AG04450 (cell line): ENCODE results near the gene LRRC51. TPM values are rescaled to one million over a fixed set of nuclear protein-coding genes. Genes with fewer than 3 reads are reported as not detected.
A peak's percentile ranks its signal among the peaks of the same experiment; 100 is the strongest.

ENCODE experiments used
- CTCF ChIA-PET: fragments of 300-600, 350-600 bp; formaldehyde crosslinking; extraction: SDS; loops from one replicate; lab custom pipeline; 2022; ENCODE audit warnings: antibody characterized with exemption, inconsistent platforms; lab: Charles Lee
- POLR2A ChIA-PET: fragments of 350-600 bp; formaldehyde crosslinking; extraction: SDS; loops from one replicate; lab custom pipeline; 2021; ENCODE audit warnings: antibody characterized with exemption, inconsistent platforms; lab: Yijun Ruan, JAX
- DNase-seq: peaks from one replicate; pipeline ENCODE4 v3.0.0-alpha.2; 2011; ENCODE audit warnings: low read depth, low spot score
- H3K27ac ChIP-seq: one replicate; pipeline ENCODE4 v1.5.1; 2012; ENCODE audit warnings: low read depth, low read length, control low read depth
- H3K27me3 ChIP-seq: one replicate; pipeline ENCODE4 v1.6.0; 2012; ENCODE audit warnings: low read length; ENCODE audit not compliant: control insufficient read depth, insufficient read depth
- H3K4me3 ChIP-seq: 2 replicates; pipeline ENCODE4 v1.5.1; 2011; ENCODE audit warnings: mild to moderate bottlenecking, low read depth, low read length, control low read depth
- H3K9me3 ChIP-seq: 2 replicates; pipeline ENCODE4 v1.5.1; 2012; ENCODE audit warnings: low read length; ENCODE audit not compliant: control insufficient read depth, insufficient read depth
- CTCF ChIP-seq: IDR thresholded peaks from 2 replicates; pipeline ENCODE4 v1.5.1; 2011; ENCODE audit warnings: low read depth, low read length, control low read depth, inconsistent platforms
- polyA minus RNA-seq: library from RNA; depleted of rRNA, polyadenylated mRNA; stranded (reverse); fragments of >200 nt; gene quantifications from 2 replicates; pipeline ENCODE4 v1.2.3, GENCODE V29; 2011; rRNA and poly(A)+ RNA removed
- polyA plus RNA-seq: library from polyadenylated mRNA; depleted of rRNA; stranded (reverse); fragments of >200 nt; gene quantifications from 2 replicates; pipeline ENCODE4 v1.2.3, GENCODE V29; 2011; rRNA removed

Gene LRRC51
- polyA plus RNA-seq (7.8 and 8.6 TPM in 2 replicates), polyA minus RNA-seq (6.3 and 9.1 TPM in 2 replicates)

GRCh38 chr11:72080326-72081183 is at the start of gene LRRC51, which contains the start of gene NUMA1:
LRRC51 (plus strand) TSS chr11:72080850; CDS start chr11:72089084, 8,234 bp downstream.
NUMA1 (minus strand) TSS chr11:72080542; CDS start chr11:72035943, 44,599 bp downstream.
- peak within 1 kb of the TSS; percentile 83 for H3K27ac ChIP-seq
- DNase-seq: peak; percentile 100
- H3K27me3 ChIP-seq: no peaks in the 10 kb centered on the region
- TF ChIP-seq CTCF: no peak
- ChIA-PET POLR2A (interaction anchor here (0.9 to 1.0 kb wide), 2 partner anchors 42 to 55 kb away, joined by 5 to 9 read pairs; no protein-coding TSS in a partner anchor), CTCF (interaction anchor here (2.5 to 7.3 kb wide), 2 partner anchors 10 to 55 kb away, joined by 21 to 75 read pairs; no protein-coding TSS in a partner anchor)
- no peaks in the 10 kb centered on the region; the same call in 1 of the 2 replicates for H3K9me3 ChIP-seq
- peak within 1 kb of the TSS; percentile 73 for H3K4me3 ChIP-seq

GRCh38 chr11:72036687-72037086 is 44.0 kb upstream of the LRRC51 start:
- Histone ChIP-seq H3K27me3 (no peaks in the 10 kb centered on the region), H3K4me3 (no peak overlapping the region), H3K27ac (no peak overlapping the region), H3K9me3 (no peaks in the 10 kb centered on the region)
- ChIA-PET POLR2A (no interaction called here), CTCF (interaction anchor here (1.4 to 2.5 kb wide), 2 partner anchors 11 to 54 kb away, joined by 3 to 24 read pairs; no protein-coding TSS in a partner anchor)
- DNase-seq: no peak
- no peak for TF ChIP-seq CTCF

GRCh38 chr11:72037554-72038311 is 42.9 kb upstream of the LRRC51 start:
- POLR2A ChIA-PET: interaction anchor here (0.6 to 1.3 kb wide), 4 partner anchors 10 to 53 kb away, joined by 3 to 6 read pairs (median 4); no protein-coding TSS in a partner anchor

GRCh38 chr11:72038491-72038890 is 42.2 kb upstream of the LRRC51 start:
- Histone ChIP-seq H3K27ac (peak overlapping the region; percentile 99), H3K4me3 (peak overlapping the region; percentile 88), H3K27me3 (no peaks in the 10 kb centered on the region), H3K9me3 (no peaks in the 10 kb centered on the region)
- DNase-seq: peak; percentile 48
- no peak for TF ChIP-seq CTCF
- ChIA-PET CTCF (interaction anchor here (1.1 to 4.2 kb wide), 7 partner anchors 13 to 392 kb away, joined by 4 to 44 read pairs (median 11); no protein-coding TSS in a partner anchor), POLR2A (interaction anchor here (0.8 to 1.3 kb wide), 5 partner anchors 13 to 53 kb away, joined by 3 to 9 read pairs (median 4); no protein-coding TSS in a partner anchor)

More at GRCh38 chr11:72037554-72038311, 42.9 kb upstream of the LRRC51 start:
- no peaks in the 10 kb centered on the region for H3K9me3 ChIP-seq
- H3K27me3 ChIP-seq: no peaks in the 10 kb centered on the region
- CTCF ChIA-PET: interaction anchor here (0.6 to 4.2 kb wide), 6 partner anchors 12 to 393 kb away, joined by 3 to 44 read pairs (median 13); no protein-coding TSS in a partner anchor
- no peak overlapping the region for H3K27ac ChIP-seq
- no peak for TF ChIP-seq CTCF
- DNase-seq: no peak
- peak overlapping the region; percentile 88 for H3K4me3 ChIP-seq
